DMS 273 (cell line): ENCODE measurements around the gene PCDHB12.

Experiments used
- DNase-seq: peaks from one replicate; lab custom pipeline; 2025; ENCODE audit not compliant: unreplicated experiment; lab: John Stamatoyannopoulos, UW

The PCDHB12 gene

DNA sequence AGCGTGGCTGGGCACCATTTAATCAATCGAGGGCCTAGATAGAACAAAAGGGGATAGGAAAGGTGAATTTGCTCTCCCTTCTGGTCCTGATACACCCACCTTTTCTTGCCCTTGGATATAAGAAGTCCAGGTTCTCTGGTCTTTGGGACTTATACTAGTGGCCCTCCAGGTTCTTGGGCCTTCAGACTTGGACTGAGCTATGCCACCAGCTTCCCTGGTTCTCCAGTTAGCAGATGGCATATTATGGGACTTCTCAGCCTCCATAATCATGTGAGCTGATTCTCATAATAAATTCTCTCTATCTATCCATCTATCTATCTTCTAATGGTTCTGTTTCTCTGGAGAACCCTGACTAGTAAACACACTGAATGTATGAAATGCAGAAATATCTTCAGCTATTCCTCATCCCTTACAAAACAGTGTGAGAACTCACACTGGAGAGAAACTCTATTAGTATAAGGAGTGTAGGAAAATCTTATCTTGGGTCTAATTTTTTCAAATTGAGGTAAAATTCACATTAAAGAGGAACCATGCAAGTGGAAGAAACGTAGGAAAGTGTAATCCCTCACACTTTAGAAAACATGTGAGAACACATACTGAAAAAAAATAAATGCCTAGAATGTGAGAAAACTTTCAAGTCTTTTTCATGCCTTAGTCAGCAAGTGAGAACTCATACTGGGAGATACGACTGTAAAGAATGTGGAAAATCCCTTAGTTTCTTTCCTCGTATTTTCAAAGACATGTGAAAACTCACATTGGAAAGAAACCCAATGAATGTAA is 52.1 kb downstream of the PCDHB12 start:
- peak; percentile 28 for DNase-seq

GRCh38 chr5:141261238-141261546 is 52.7 kb downstream of the PCDHB12 start:
- no peak for DNase-seq
